Kidney epithelial cell (primary cell): ENCODE measurements around the gene SMAP1. TPM values are rescaled to one million over a fixed set of nuclear protein-coding genes. Genes with fewer than 3 reads are reported as not detected.

Experiments
- DNase-seq: peaks from one replicate; pipeline ENCODE4 v3.0.0-alpha.2; 2010; ENCODE audit warnings: low read depth
- H3K27me3 ChIP-seq: 2 replicates; pipeline ENCODE4 v1.6.0; 2011; ENCODE audit warnings: low read length; ENCODE audit not compliant: control insufficient read depth, insufficient read depth
- H3K36me3 ChIP-seq: 2 replicates; pipeline ENCODE4 v1.5.1; 2011; ENCODE audit warnings: low read length; ENCODE audit not compliant: control insufficient read depth, insufficient read depth
- H3K4me3 ChIP-seq: 2 replicates; pipeline ENCODE4 v1.5.1; 2011; ENCODE audit warnings: low read depth, mild to moderate bottlenecking, control low read depth, low read length
- total RNA-seq: library from RNA; depleted of rRNA; stranded (reverse); fragments of >200 nt; gene quantifications from 2 replicates; pipeline ENCODE4 v1.2.3, GENCODE V29; 2015
- TF ChIP-seq, protein P1 (sequence below): IDR thresholded peaks from 2 replicates; pipeline ENCODE4 v1.5.1; 2011; ENCODE audit warnings: mild to moderate bottlenecking, moderate library complexity, low read length, control low read depth, inconsistent platforms; ENCODE audit not compliant: insufficient read depth, poor library complexity, severe bottlenecking

SMAP1 gene
- total RNA-seq, 1 donor from 2014 or later = 27.5 TPM

DNA sequence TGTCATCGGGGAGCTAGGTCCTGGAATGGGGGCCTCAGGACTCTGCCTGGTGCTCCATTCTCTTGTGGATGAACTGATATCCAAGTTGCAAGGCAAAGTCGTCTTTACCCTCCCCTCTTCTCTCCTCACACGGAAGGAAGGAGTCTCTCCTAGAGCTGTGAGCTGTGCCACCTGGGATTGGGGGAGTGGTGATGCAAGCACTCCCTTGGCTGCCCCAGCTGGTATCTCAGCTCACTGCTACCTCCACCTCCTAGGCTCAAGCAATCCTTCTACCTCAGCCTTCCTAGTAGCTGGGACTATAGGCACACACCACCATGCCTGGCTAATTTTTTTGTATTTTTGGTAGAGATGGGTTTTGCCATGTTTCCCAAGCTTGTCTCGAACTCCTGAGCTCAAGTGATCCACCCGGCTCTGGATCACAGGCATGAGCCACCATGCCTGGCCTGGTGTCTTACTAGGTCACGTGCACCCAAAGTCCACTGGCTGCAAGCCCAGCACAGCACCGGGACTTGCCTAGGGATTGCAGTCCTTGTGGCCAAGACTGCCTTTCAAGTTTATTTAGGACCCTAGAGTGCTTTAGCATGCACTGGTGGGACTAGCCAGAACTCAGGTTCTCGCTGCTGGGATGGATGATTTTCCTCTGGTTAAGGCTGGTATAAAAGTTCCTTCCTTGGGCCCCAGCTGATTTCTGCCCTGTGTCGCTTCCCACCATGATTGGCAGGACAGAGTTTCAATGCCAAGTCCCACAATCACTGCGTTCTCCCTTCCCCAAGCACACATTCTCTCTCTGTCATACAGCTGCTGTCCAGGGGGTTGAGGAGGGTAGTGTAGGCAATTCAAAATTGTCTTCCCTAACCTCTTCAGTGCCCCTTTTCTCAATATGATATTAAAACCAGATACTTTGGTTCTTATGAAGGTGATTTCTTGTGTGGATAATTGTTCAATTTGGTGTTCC, 33.5 kb downstream of the SMAP1 start:
- Histone ChIP-seq H3K27me3 (no peaks in the 10 kb centered on the region), H3K36me3 (no peaks in the 10 kb centered on the region), H3K4me3 (no peak overlapping the region)
- TF ChIP-seq, protein P1, sequence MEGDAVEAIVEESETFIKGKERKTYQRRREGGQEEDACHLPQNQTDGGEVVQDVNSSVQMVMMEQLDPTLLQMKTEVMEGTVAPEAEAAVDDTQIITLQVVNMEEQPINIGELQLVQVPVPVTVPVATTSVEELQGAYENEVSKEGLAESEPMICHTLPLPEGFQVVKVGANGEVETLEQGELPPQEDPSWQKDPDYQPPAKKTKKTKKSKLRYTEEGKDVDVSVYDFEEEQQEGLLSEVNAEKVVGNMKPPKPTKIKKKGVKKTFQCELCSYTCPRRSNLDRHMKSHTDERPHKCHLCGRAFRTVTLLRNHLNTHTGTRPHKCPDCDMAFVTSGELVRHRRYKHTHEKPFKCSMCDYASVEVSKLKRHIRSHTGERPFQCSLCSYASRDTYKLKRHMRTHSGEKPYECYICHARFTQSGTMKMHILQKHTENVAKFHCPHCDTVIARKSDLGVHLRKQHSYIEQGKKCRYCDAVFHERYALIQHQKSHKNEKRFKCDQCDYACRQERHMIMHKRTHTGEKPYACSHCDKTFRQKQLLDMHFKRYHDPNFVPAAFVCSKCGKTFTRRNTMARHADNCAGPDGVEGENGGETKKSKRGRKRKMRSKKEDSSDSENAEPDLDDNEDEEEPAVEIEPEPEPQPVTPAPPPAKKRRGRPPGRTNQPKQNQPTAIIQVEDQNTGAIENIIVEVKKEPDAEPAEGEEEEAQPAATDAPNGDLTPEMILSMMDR = no peak
- DNase-seq = no peak

DNA sequence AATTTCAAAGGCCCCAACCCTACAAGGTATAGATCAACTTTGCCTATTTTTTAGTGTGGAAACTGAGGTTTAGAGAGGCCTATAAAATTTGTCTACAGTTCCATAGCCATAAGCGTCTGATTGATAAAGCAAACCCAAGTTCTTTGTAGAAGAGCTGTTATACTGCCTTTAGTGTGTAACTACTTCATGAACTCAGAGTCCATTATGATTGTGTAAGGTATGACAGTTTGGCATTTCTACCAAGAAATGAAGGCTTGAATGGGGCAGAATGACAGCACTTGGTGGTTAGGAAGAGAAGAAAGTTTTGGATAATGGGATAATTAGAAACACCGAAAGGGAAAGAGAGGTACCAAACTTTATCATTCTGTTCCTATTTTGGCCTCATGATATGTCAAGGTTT, 38.1 kb downstream of the SMAP1 start:
- TF ChIP-seq, protein P1 = no peak

DNA sequence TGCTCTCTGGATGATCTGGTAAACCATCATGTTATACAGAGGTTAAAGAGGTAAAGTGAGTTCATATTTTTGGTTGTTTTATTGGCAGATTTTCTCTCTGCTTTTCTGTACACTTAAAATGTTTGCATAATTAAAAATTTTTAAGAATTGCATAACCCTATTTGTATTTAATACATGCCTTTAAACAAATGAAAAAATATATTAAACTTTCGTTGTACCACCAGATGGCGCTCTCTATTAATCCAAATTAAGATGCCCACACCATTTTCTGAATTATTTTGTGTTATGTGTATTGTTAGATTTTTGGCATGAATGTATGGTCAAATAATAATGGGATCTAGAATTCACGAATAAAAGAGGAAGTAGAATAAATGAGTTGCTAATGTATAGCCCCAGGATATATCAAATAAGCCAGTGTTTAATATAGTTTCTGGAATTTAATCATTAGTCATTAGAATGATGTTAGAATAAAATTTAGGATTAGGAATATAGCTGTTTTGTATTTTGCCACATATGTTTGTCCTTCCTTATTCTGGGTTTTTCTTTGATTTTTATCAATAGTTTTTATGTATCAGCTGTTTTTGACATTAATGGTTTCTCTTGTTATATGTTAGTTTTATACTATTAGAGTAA, 38.9 kb downstream of the SMAP1 start:
- Histone ChIP-seq H3K4me3 (no peak overlapping the region), H3K36me3 (no peaks in the 10 kb centered on the region), H3K27me3 (no peaks in the 10 kb centered on the region)
- TF ChIP-seq, protein P1 = peak; percentile 40
- DNase-seq = no peak

More for the DNA sequence above, 38.1 kb downstream of the SMAP1 start:
- no peaks in the 10 kb centered on the region for H3K27me3 ChIP-seq
- no peak for DNase-seq
- H3K36me3 ChIP-seq = no peaks in the 10 kb centered on the region
- H3K4me3 ChIP-seq = no peak overlapping the region

DNA sequence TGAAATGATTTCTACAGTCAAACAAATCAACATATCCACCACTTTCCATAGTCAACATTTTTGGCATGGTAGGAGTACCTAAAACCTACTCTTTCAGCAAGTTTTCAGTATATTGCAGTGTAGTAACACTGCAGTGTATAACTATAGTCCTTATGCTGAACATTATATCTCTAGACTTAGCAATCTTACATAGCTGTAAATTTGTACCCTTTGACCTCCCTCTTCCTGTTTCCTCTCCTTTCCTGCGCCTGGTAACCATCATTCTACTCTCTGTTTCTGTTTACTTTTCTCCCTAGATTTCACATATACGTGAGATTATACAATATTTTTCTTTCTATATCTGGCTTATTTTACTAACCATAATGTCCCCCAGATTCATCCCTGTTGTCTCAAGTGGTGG, 40.2 kb downstream of the SMAP1 start:
- no peak overlapping the region for H3K4me3 ChIP-seq
- TF ChIP-seq, protein P1 = no peak
- no peaks in the 10 kb centered on the region for H3K27me3 ChIP-seq
- DNase-seq = no peak
- H3K36me3 ChIP-seq = no peaks in the 10 kb centered on the region

DNA sequence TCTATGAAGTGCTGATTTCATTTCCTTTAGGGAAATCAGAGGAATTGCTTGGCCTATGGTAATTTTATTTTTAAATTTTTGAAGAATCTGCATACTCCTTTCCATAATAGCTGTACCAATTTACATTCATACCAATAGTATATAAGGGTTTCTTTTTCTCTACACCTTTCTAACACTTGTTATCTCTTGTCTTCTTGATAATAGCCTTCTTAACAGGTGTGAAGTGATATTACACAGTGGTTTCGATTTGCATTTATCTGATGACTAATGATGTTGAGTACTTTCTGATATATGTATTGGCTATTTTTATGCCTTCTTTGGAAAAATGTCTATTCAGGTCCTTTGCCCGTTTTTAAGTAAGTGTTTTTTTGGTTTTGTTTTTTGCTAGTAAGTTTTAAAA, 40.8 kb downstream of the SMAP1 start:
- Histone ChIP-seq H3K27me3 (no peaks in the 10 kb centered on the region), H3K36me3 (no peaks in the 10 kb centered on the region), H3K4me3 (no peak overlapping the region)
- DNase-seq = no peak
- TF ChIP-seq, protein P1 = no peak
